AG20443 (cell line): ENCODE measurements around the gene DEFB131A.
"Not testable (repeated sequence)": the region's sequence is repeated elsewhere in the genome, so short reads cannot be mapped to it uniquely, and the experiment has no call there.

Experiments used
- DNase-seq: peaks from one replicate; pipeline ENCODE4 v3.0.0; 2012; ENCODE audit warnings: low spot score, mixed read lengths

Gene DEFB131A

GRCh38 chr4:9444114-9444513 lies at the start of gene DEFB131A:
DEFB131A (plus strand) TSS chr4:9444414; CDS start chr4:9444534, 120 bp downstream.
- DNase-seq: not testable (repeated sequence)

- DNase-seq: not testable (repeated sequence)
These were observed 38.4 kb upstream of the DEFB131A start for GRCh38 chr4:9405774-9406173.

- not testable (repeated sequence) for DNase-seq
These were observed 37.7 kb upstream of the DEFB131A start for GRCh38 chr4:9406491-9406890.

GRCh38 chr4:9409793-9410192 lies 34.4 kb upstream of the DEFB131A start:
- no peak for DNase-seq

GRCh38 chr4:9421884-9422455 lies 22.2 kb upstream of the DEFB131A start:
- not testable (repeated sequence) for DNase-seq

- not testable (repeated sequence) for DNase-seq
These were observed 18.3 kb upstream of the DEFB131A start for GRCh38 chr4:9425916-9426315.

- DNase-seq: not testable (repeated sequence)
These were observed 14.2 kb upstream of the DEFB131A start for GRCh38 chr4:9430061-9430460.

- DNase-seq: not testable (repeated sequence)
These were observed 10.9 kb upstream of the DEFB131A start for GRCh38 chr4:9433320-9433719.

GRCh38 chr4:9436728-9437127 lies 7.5 kb upstream of the DEFB131A start:
- DNase-seq: not testable (repeated sequence)

GRCh38 chr4:9442355-9442754 lies 1.9 kb upstream of the DEFB131A start:
- DNase-seq: not testable (repeated sequence)

- DNase-seq: not testable (repeated sequence)
These were observed 467 bp downstream of the DEFB131A start for GRCh38 chr4:9444681-9445080.

GRCh38 chr4:9452251-9452650 lies 8.0 kb downstream of the DEFB131A start:
- DNase-seq: not testable (repeated sequence)

- not testable (repeated sequence) for DNase-seq
These were observed 10.1 kb downstream of the DEFB131A start for GRCh38 chr4:9454284-9454683.

GRCh38 chr4:9455046-9455445 lies 10.8 kb downstream of the DEFB131A start:
- DNase-seq: not testable (repeated sequence)

GRCh38 chr4:9479466-9479865 lies 35.3 kb downstream of the DEFB131A start:
- not testable (repeated sequence) for DNase-seq

- DNase-seq: not testable (repeated sequence)
These were observed 35.9 kb downstream of the DEFB131A start for GRCh38 chr4:9480066-9480465.

GRCh38 chr4:9482871-9483270 lies 38.7 kb downstream of the DEFB131A start:
- not testable (repeated sequence) for DNase-seq

GRCh38 chr4:9483682-9484081 lies 39.5 kb downstream of the DEFB131A start:
- not testable (repeated sequence) for DNase-seq

GRCh38 chr4:9486880-9487279 lies 42.7 kb downstream of the DEFB131A start:
- DNase-seq: not testable (repeated sequence)

GRCh38 chr4:9488796-9489195 lies 44.6 kb downstream of the DEFB131A start:
- DNase-seq: not testable (repeated sequence)

- not testable (repeated sequence) for DNase-seq
These were observed 46.3 kb downstream of the DEFB131A start for GRCh38 chr4:9490496-9490895.

- not testable (repeated sequence) for DNase-seq
These were observed 46.8 kb downstream of the DEFB131A start for GRCh38 chr4:9490986-9491385.

GRCh38 chr4:9493589-9493988 lies 49.4 kb downstream of the DEFB131A start:
- not testable (repeated sequence) for DNase-seq
